GM23248 (cell line): ENCODE measurements around the gene CDC40.

Source experiments
- EZH2 ChIP-seq: fragments of 200-600 bp; sonication (generic); IDR thresholded peaks from 2 replicates; pipeline ENCODE4 v1.6.1; 2018; ENCODE audit warnings: antibody characterized with exemption, mild to moderate bottlenecking; ENCODE audit not compliant: insufficient read depth, poor library complexity, severe bottlenecking
- EZH2phosphoT487 ChIP-seq: fragments of 200-600 bp; sonication (generic); IDR thresholded peaks from 2 replicates; pipeline ENCODE4 v1.6.1; 2018; ENCODE audit warnings: antibody characterized with exemption, moderate library complexity, mild to moderate bottlenecking, low read depth; ENCODE audit not compliant: insufficient read depth

DNA sequence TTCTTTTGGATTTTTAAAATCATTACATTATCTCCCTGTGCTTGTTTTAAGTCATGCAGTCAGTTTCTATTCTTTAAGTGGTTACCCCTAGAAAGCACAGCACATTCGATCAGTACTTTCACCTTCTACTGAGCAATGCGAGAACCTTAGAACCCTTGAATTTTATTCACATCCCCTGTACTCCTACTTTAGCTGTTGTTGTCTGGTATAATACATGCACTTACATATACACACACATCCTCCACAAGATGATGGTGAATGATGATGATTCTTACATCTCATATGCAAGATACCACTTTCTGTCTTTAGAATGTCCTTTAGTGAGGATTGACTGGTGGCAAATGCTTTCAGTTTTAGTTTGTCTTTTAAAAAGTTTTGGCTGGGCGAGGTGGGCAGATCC lies 5.7 kb downstream of the CDC40 start:
- TF ChIP-seq EZH2phosphoT487 (no peak), EZH2 (no peak)
